ENCODE data around the gene DAPP1. TPM values are rescaled to one million over a fixed set of nuclear protein-coding genes. Genes with fewer than 3 reads are reported as not detected.

Gene DAPP1
- total RNA-seq, 1 donor from 2014 or later, result not detected

- H4K20me1 ChIP-seq (ENCODE audit: low read depth), result no peaks in the 10 kb centered on the region
- H3K4me3 ChIP-seq, result no peak overlapping the region
- Mint-ChIP-seq H3K4me1 (peaks cover 13% of the 10 kb centered on the region), H3K27ac (no peak overlapping the region), H3K36me3 (no peaks in the 10 kb centered on the region), H3K4me3 (no peak overlapping the region), H3K9me3 (no peaks in the 10 kb centered on the region), H3K27me3 (ENCODE audit: insufficient read depth, low read depth) (peaks cover 2% of the 10 kb centered on the region)
- H3K27ac ChIP-seq, result no peak overlapping the region
- peaks cover 4% of the 10 kb centered on the region for H3K4me1 ChIP-seq
- no peaks in the 10 kb centered on the region for H3K27me3 ChIP-seq
- DNase-seq (ENCODE audit: low spot score), result no peak
- H3K9me3 ChIP-seq (ENCODE audit: low read depth), result no peaks in the 10 kb centered on the region
- no peak overlapping the region for H3K9ac ChIP-seq
- H3K79me2 ChIP-seq (ENCODE audit: low read depth), result no peaks in the 10 kb centered on the region
- no peaks in the 10 kb centered on the region for H3K36me3 ChIP-seq
- H3F3A ChIP-seq (ENCODE audit: low read depth), result no peaks in the 10 kb centered on the region
- TF ChIP-seq EZH2 (IDR thresholded peaks at IDR 0.05), result no peak
- no peak for TF ChIP-seq EZH2phosphoT487 (IDR thresholded peaks at IDR 0.05)
- no peak for TF ChIP-seq CTCF (IDR thresholded peaks at IDR 0.05)
- no peak overlapping the region for H3K4me2 ChIP-seq
- no peak overlapping the region for H2AFZ ChIP-seq (replicated peaks)
Observed at GRCh38 chr4:99853190-99853589, 36.6 kb downstream of the DAPP1 start.

- H3K4me2 ChIP-seq, result no peak overlapping the region
- H2AFZ ChIP-seq (replicated peaks), result no peak overlapping the region
- no peaks in the 10 kb centered on the region for H3F3A ChIP-seq (ENCODE audit: low read depth)
- Mint-ChIP-seq H3K36me3 (no peaks in the 10 kb centered on the region), H3K27ac (no peak overlapping the region), H3K9me3 (no peaks in the 10 kb centered on the region), H3K27me3 (ENCODE audit: insufficient read depth, low read depth) (no peaks in the 10 kb centered on the region), H3K4me3 (no peak overlapping the region), H3K4me1 (peaks cover 13% of the 10 kb centered on the region)
- H3K4me3 ChIP-seq, result no peak overlapping the region
- H3K27me3 ChIP-seq, result no peaks in the 10 kb centered on the region
- H3K9ac ChIP-seq, result no peak overlapping the region
- H3K4me1 ChIP-seq, result peaks cover 4% of the 10 kb centered on the region
- H3K36me3 ChIP-seq, result no peaks in the 10 kb centered on the region
- DNase-seq (ENCODE audit: low spot score), result peak; percentile 42
- H3K9me3 ChIP-seq (ENCODE audit: low read depth), result no peaks in the 10 kb centered on the region
- TF ChIP-seq EZH2phosphoT487 (IDR thresholded peaks at IDR 0.05) (no peak), EZH2 (IDR thresholded peaks at IDR 0.05) (no peak), CTCF (IDR thresholded peaks at IDR 0.05) (no peak)
- no peaks in the 10 kb centered on the region for H3K79me2 ChIP-seq (ENCODE audit: low read depth)
- H3K27ac ChIP-seq, result no peak overlapping the region
- no peaks in the 10 kb centered on the region for H4K20me1 ChIP-seq (ENCODE audit: low read depth)
Observed at GRCh38 chr4:99853999-99854398, 37.4 kb downstream of the DAPP1 start.

GRCh38 chr4:99855678-99856077, 39.1 kb downstream of the DAPP1 start:
- no peak overlapping the region for H3K4me3 Mint-ChIP-seq
- Histone ChIP-seq H3K4me2 (no peak overlapping the region), H3K9me3 (ENCODE audit: low read depth) (no peaks in the 10 kb centered on the region), H3K36me3 (no peaks in the 10 kb centered on the region), H3K27me3 (no peaks in the 10 kb centered on the region), H3K9ac (no peak overlapping the region), H3K4me1 (peaks cover 4% of the 10 kb centered on the region), H3K79me2 (ENCODE audit: low read depth) (no peaks in the 10 kb centered on the region), H3F3A (ENCODE audit: low read depth) (no peaks in the 10 kb centered on the region), H3K4me3 (no peak overlapping the region), H4K20me1 (ENCODE audit: low read depth) (no peaks in the 10 kb centered on the region), H2AFZ (replicated peaks) (no peak overlapping the region), H3K27ac (no peak overlapping the region)
- H3K27me3 Mint-ChIP-seq (ENCODE audit: insufficient read depth, low read depth), result no peaks in the 10 kb centered on the region
- H3K9me3 Mint-ChIP-seq, result no peaks in the 10 kb centered on the region
- no peak for TF ChIP-seq EZH2phosphoT487 (IDR thresholded peaks at IDR 0.05)
- TF ChIP-seq EZH2 (IDR thresholded peaks at IDR 0.05), result no peak
- TF ChIP-seq CTCF (IDR thresholded peaks at IDR 0.05), result no peak
- no peak overlapping the region for H3K27ac Mint-ChIP-seq
- peaks cover 13% of the 10 kb centered on the region for H3K4me1 Mint-ChIP-seq
- no peaks in the 10 kb centered on the region for H3K36me3 Mint-ChIP-seq
- no peak for DNase-seq (ENCODE audit: low spot score)

All from neural progenitor cell (in vitro differentiated cells).